C4-2B (cell line): ENCODE measurements around the gene KRT85.
A peak's percentile ranks its signal among the peaks of the same experiment; 100 is the strongest.
"Not testable (repeated sequence)": the region's sequence is repeated elsewhere in the genome, so short reads cannot be mapped to it uniquely, and the experiment has no call there.

ENCODE experiments used
- H3K27ac ChIP-seq: fragments of 450-650 bp; 2 replicates; pipeline ENCODE4 v1.5.1; 2017
- ZFX ChIP-seq: fragments of 450-650 bp; IDR thresholded peaks from 2 replicates; pipeline ENCODE4 v1.6.1; 2017
- TF ChIP-seq, protein P1 (sequence below): fragments of 450-650 bp; conservative IDR thresholded peaks from 2 replicates; pipeline ENCODE4 v1.5.1; 2017; ENCODE audit warnings: mild to moderate bottlenecking

The KRT85 gene

DNA sequence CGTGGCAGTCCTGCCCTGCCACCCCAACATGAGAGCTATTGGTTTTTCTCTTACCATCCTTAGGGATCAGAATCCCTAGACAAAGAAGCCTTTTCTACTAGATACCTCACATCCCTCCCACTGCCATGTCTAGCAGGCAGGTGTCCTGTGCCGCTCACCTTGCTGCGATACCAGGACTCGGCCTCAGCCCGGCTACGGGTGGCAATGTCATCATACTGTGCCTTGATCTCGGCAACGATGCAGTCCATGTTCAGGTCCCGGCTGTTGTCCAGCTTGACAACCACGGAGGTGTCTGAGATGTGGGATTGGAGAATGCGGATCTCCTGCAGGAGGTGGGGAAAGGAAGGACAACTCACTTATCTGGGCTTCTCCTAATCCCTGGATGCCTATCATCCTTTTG lies 50.6 kb downstream of the KRT85 start:
- H3K27ac ChIP-seq: no peak overlapping the region
- TF ChIP-seq ZFX: no peak
- TF ChIP-seq, protein P1, sequence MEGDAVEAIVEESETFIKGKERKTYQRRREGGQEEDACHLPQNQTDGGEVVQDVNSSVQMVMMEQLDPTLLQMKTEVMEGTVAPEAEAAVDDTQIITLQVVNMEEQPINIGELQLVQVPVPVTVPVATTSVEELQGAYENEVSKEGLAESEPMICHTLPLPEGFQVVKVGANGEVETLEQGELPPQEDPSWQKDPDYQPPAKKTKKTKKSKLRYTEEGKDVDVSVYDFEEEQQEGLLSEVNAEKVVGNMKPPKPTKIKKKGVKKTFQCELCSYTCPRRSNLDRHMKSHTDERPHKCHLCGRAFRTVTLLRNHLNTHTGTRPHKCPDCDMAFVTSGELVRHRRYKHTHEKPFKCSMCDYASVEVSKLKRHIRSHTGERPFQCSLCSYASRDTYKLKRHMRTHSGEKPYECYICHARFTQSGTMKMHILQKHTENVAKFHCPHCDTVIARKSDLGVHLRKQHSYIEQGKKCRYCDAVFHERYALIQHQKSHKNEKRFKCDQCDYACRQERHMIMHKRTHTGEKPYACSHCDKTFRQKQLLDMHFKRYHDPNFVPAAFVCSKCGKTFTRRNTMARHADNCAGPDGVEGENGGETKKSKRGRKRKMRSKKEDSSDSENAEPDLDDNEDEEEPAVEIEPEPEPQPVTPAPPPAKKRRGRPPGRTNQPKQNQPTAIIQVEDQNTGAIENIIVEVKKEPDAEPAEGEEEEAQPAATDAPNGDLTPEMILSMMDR: no peak

GRCh38 chr12:52316290-52316689 lies 51.0 kb downstream of the KRT85 start:
- H3K27ac ChIP-seq: no peak overlapping the region
- no peak for TF ChIP-seq ZFX
- TF ChIP-seq, protein P1: no peak

GRCh38 chr12:52315721-52316120 lies 51.6 kb downstream of the KRT85 start:
- not testable (repeated sequence) for H3K27ac ChIP-seq
- TF ChIP-seq, protein P1: peak; percentile 65

DNA sequence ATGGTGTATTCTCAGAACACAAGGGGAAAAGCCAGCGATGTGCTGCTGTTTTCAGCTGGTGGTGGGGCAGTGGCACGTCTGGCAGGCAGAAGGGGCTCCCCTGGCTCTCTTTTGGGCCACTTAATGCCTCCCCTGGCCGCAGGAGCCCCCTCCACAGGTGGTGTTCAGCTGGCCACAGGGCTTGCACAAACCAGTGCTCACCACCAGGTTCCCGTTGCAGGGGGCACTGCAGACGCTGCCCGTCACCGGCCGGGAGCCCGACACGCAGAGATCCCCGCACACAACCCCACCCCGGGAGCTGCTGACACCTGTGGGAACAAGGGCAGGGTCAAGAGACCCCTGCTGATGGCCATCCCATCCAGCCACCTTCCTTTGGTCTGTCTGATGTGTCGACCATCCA lies 52.8 kb downstream of the KRT85 start:
- H3K27ac ChIP-seq: no peak overlapping the region
- TF ChIP-seq, protein P1: no peak
- TF ChIP-seq ZFX: no peak

DNA sequence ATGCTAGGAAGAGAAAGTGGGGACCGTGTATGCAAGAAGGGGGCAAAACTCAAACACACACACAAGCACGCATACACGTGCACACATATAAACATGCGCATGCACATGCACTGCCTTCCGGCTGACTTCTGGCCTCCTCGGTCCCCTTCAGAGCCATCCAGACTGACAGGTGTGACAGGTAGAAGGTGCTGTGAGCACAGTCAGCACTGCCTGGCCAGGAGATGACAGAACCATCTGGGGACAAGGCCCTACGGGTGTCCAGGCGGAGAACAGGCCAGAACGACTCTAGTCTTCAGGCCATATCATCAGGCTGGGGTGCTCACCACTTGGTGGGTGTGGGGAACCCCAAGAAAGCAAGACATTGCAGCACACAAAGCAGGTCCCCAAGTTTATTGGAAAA lies 53.4 kb downstream of the KRT85 start:
- no peak for TF ChIP-seq ZFX
- H3K27ac ChIP-seq: no peak overlapping the region

- TF ChIP-seq ZFX: no peak
- TF ChIP-seq, protein P1: no peak
Measured at GRCh38 chr12:52313461-52313860, 53.8 kb downstream of the KRT85 start.

DNA sequence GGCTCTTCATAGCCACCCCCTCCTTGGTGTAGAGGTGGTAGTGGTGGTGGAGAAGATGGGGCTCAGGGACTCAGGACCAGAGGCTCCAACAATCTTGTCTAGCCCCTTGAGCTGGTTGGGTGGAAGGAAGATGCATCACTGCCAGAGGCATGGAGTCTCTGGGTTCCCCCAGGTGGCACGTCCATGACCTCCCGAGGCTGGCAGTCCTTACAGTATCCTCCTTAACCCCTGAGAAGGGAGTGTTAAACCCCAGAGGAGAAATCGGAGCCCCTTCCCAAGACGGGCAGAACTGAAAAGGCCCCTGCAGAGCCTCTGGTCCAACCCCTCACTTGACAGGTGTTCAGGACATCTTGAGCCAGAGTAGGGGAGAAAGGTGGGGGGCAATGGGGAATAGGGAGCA lies 55.2 kb downstream of the KRT85 start:
- no peak overlapping the region for H3K27ac ChIP-seq
- TF ChIP-seq, protein P1: no peak
- TF ChIP-seq ZFX: no peak

More at GRCh38 chr12:52313461-52313860, 53.8 kb downstream of the KRT85 start:
- H3K27ac ChIP-seq: no peak overlapping the region

DNA sequence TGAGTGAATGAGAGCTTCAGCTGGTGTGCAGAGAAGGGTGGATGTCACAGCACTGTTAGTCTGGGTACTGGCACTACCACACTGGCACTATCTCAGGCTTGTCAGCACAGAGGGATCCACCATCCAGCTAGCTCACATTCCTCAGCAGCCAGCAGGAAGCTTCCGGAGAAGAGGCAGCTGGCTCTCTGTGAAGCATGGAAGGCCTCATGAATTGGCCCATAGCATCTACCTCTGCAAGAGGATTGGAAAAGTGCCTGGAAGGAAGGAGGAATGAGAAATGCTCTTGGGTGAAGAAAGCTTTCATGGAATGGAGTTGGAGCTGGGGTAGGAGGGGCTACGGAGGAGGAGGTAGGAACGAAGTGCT lies 56.0 kb downstream of the KRT85 start:
- no peak overlapping the region for H3K27ac ChIP-seq
- TF ChIP-seq, protein P1: no peak
- no peak for TF ChIP-seq ZFX
